HCEC 1CT (cell line): ENCODE measurements around the gene L3MBTL4.
A peak's percentile ranks its signal among the peaks of the same experiment; 100 is the strongest.
"Not testable (repeated sequence)": the region's sequence is repeated elsewhere in the genome, so short reads cannot be mapped to it uniquely, and the experiment has no call there.

Experiments used
- DNase-seq: peaks from one replicate; pipeline ENCODE4 v3.0.0-alpha.2; 2017

The L3MBTL4 gene

GRCh38 chr18:6248017-6248416 is 166.7 kb downstream of the L3MBTL4 start:
- no peak for DNase-seq

GRCh38 chr18:6242004-6242403 is 172.7 kb downstream of the L3MBTL4 start:
- DNase-seq: no peak

GRCh38 chr18:6239716-6240115 is 175.0 kb downstream of the L3MBTL4 start:
- DNase-seq: no peak

- DNase-seq: no peak
These were observed 178.5 kb downstream of the L3MBTL4 start for GRCh38 chr18:6236258-6236657.

- no peak for DNase-seq
These were observed 192.4 kb downstream of the L3MBTL4 start for GRCh38 chr18:6222271-6222670.

GRCh38 chr18:6221602-6222014 is 193.1 kb downstream of the L3MBTL4 start:
- DNase-seq: no peak

- DNase-seq: no peak
These were observed 194.6 kb downstream of the L3MBTL4 start for GRCh38 chr18:6220129-6220528.

- peak; percentile 1 for DNase-seq
These were observed 195.5 kb downstream of the L3MBTL4 start for GRCh38 chr18:6219116-6219717.

- no peak for DNase-seq
These were observed 198.8 kb downstream of the L3MBTL4 start for GRCh38 chr18:6215888-6216287.

- no peak for DNase-seq
These were observed 203.6 kb downstream of the L3MBTL4 start for GRCh38 chr18:6211174-6211504.

GRCh38 chr18:6210349-6211173 is 204.2 kb downstream of the L3MBTL4 start:
- DNase-seq: no peak

- no peak for DNase-seq
These were observed 206.8 kb downstream of the L3MBTL4 start for GRCh38 chr18:6207941-6208340.

- no peak for DNase-seq
These were observed 207.6 kb downstream of the L3MBTL4 start for GRCh38 chr18:6207116-6207515.

GRCh38 chr18:6205706-6206105 is 209.0 kb downstream of the L3MBTL4 start:
- DNase-seq: no peak

GRCh38 chr18:6204476-6204875 is 210.2 kb downstream of the L3MBTL4 start:
- DNase-seq: no peak

- no peak for DNase-seq
These were observed 210.9 kb downstream of the L3MBTL4 start for GRCh38 chr18:6203791-6204190.

- DNase-seq: no peak
These were observed 211.8 kb downstream of the L3MBTL4 start for GRCh38 chr18:6202861-6203260.

- no peak for DNase-seq
These were observed 214.4 kb downstream of the L3MBTL4 start for GRCh38 chr18:6200204-6200774.

- DNase-seq: no peak
These were observed 214.9 kb downstream of the L3MBTL4 start for GRCh38 chr18:6199777-6200176.

GRCh38 chr18:6198585-6198984 is 216.1 kb downstream of the L3MBTL4 start:
- no peak for DNase-seq

GRCh38 chr18:6194640-6195039 is 220.1 kb downstream of the L3MBTL4 start:
- DNase-seq: no peak

GRCh38 chr18:6185782-6186181 is 228.9 kb downstream of the L3MBTL4 start:
- not testable (repeated sequence) for DNase-seq

- DNase-seq: no peak
These were observed 239.5 kb downstream of the L3MBTL4 start for GRCh38 chr18:6174983-6175745.

GRCh38 chr18:6170604-6171003 is 244.1 kb downstream of the L3MBTL4 start:
- DNase-seq: no peak
